ENCODE data around the gene TEX22. TPM values are rescaled to one million over a fixed set of nuclear protein-coding genes. Genes with fewer than 3 reads are reported as not detected.
A peak's percentile ranks its signal among the peaks of the same experiment; 100 is the strongest.

The TEX22 gene
- total RNA-seq, 2 experiments from 2014 or later: 3.4 to 3.7 TPM

DNA sequence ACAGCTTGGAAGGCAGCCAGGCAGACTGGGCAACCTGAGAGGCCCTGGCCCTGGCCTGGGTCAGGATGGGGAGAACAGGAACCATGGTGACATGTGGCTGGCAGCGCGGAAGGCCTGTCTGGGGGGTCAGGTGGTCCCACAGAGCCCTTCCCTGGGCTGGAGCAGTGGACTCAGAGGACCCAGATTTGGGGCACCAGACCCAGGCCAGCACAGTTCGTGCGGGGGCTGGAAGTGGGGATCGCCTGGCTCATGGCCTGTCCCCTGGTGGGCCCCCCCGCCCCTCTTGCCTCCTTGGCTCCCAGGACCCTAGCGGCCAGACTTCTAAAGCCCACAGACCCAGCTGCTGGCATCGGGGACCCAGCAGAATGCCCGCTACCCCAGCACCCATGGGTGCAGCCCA is 42.7 kb downstream of the TEX22 start:
- H3K27ac Mint-ChIP-seq: no peak overlapping the region
- no peaks in the 10 kb centered on the region for H3K9me3 Mint-ChIP-seq (ENCODE audit: low read depth)
- H3K4me1 Mint-ChIP-seq: no peaks in the 10 kb centered on the region
- ATAC-seq (no peak), DNase-seq (no peak)
- H3K36me3 Mint-ChIP-seq: peaks cover 3% of the 10 kb centered on the region
- no peak overlapping the region for H3K4me3 Mint-ChIP-seq
- CTCF ChIA-PET: no interaction called here
- H3K27me3 Mint-ChIP-seq: no peaks in the 10 kb centered on the region

DNA sequence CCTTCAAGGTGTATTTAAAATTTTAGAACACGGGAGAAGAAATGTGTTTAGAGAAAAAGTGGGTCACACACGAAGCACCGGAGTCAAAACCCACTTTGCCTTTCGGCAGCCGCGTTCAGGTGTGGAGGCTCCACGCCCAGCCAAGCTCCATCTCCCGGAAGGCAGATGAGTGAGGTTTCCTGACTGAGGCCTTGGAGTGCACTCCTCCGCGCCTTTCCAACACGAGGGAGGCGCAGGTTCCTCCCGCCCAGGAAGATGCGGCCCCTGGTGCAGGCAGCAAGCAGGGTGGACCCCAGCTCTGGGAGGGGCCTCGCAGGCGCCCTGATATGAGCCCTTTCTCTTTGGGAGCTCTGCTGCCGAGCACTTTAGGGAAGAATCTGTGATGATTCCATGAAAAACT is 43.8 kb downstream of the TEX22 start:
- CTCF ChIA-PET: no interaction called here
- no peaks in the 10 kb centered on the region for H3K27me3 Mint-ChIP-seq
- H3K27ac Mint-ChIP-seq: no peak overlapping the region
- no peak overlapping the region for H3K4me3 Mint-ChIP-seq
- H3K36me3 Mint-ChIP-seq: peaks cover 2% of the 10 kb centered on the region
- H3K4me1 Mint-ChIP-seq: no peaks in the 10 kb centered on the region
- ATAC-seq: no peak
- DNase-seq: no peak
- no peaks in the 10 kb centered on the region for H3K9me3 Mint-ChIP-seq (ENCODE audit: low read depth)

DNA sequence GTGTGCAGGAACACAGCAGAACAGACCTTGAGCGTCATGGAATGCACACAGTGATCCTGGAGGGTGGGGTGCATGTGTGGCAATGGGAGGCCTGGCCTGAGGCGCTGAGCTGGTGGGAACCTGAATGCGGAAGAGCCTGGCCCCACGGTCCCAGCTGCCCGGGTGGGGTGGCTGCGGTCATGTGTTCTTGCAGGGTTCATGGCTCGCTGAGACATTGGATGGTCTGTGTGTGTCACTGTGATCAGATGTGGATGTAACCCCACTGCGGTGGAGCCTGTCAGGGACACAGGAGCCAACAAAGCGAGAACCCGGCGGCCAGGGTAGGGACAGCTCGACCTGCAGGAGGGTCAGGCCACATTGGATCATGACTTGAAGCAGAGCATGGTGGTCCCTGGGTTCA is 44.5 kb downstream of the TEX22 start:
- H3K4me3 Mint-ChIP-seq: no peak overlapping the region
- H3K4me1 Mint-ChIP-seq: no peaks in the 10 kb centered on the region
- ATAC-seq: no peak
- H3K27me3 Mint-ChIP-seq: no peaks in the 10 kb centered on the region
- DNase-seq: no peak
- H3K36me3 Mint-ChIP-seq: peaks cover 2% of the 10 kb centered on the region
- H3K27ac Mint-ChIP-seq: no peak overlapping the region
- H3K9me3 Mint-ChIP-seq (ENCODE audit: low read depth): no peaks in the 10 kb centered on the region
- CTCF ChIA-PET: no interaction called here

DNA sequence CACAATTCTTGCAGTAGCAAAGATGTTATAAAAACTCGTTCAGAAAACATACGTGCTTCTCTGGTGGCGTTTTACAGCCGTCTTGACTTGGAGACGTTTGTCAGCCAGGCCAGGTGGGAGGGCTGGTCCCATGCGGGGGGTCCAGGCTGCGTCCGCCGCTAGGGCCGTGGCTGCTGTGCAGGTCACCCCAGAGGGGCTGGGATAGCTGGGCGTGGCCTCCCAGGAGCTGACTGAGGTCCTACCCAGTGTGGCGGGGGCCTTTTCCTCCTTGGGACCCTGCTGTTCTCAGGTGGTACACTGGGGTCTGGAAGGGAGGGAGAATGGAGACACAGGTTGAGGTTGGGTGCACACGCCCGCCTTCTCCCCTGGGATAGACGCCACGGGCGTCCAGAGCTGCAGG is 46.5 kb downstream of the TEX22 start:
- Mint-ChIP-seq H3K9me3 (ENCODE audit: low read depth) (no peaks in the 10 kb centered on the region), H3K27me3 (no peaks in the 10 kb centered on the region), H3K4me1 (no peaks in the 10 kb centered on the region), H3K36me3 (peaks cover 2% of the 10 kb centered on the region), H3K4me3 (no peak overlapping the region), H3K27ac (no peak overlapping the region)
- no peak for DNase-seq
- CTCF ChIA-PET: no interaction called here
- ATAC-seq: no peak

DNA sequence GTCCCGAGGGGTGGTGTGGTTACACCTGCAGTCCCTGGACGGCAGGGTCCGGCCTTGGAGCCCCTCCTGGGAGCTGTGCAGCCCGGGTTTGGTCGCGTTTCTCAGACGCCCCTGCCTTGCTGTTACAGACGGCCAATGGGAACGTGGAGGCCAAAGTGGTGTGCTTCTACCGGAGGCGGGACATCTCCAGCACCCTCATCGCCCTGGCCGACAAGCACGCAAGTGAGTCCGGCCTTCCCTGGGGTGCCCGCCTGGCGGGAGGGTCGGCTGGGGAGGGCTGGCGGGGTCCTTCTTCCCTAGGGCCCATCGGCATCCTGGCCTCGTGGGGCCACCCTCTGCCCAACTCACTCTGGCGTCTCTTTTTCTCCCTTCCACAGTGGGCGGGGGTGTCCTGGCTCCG is 47.0 kb downstream of the TEX22 start:
- Mint-ChIP-seq H3K9me3 (ENCODE audit: low read depth) (no peaks in the 10 kb centered on the region), H3K4me1 (no peaks in the 10 kb centered on the region), H3K27me3 (no peaks in the 10 kb centered on the region), H3K36me3 (peaks cover 2% of the 10 kb centered on the region), H3K27ac (no peak overlapping the region), H3K4me3 (no peak overlapping the region)
- no peak for ATAC-seq
- no peak for DNase-seq
- CTCF ChIA-PET: no interaction called here

DNA sequence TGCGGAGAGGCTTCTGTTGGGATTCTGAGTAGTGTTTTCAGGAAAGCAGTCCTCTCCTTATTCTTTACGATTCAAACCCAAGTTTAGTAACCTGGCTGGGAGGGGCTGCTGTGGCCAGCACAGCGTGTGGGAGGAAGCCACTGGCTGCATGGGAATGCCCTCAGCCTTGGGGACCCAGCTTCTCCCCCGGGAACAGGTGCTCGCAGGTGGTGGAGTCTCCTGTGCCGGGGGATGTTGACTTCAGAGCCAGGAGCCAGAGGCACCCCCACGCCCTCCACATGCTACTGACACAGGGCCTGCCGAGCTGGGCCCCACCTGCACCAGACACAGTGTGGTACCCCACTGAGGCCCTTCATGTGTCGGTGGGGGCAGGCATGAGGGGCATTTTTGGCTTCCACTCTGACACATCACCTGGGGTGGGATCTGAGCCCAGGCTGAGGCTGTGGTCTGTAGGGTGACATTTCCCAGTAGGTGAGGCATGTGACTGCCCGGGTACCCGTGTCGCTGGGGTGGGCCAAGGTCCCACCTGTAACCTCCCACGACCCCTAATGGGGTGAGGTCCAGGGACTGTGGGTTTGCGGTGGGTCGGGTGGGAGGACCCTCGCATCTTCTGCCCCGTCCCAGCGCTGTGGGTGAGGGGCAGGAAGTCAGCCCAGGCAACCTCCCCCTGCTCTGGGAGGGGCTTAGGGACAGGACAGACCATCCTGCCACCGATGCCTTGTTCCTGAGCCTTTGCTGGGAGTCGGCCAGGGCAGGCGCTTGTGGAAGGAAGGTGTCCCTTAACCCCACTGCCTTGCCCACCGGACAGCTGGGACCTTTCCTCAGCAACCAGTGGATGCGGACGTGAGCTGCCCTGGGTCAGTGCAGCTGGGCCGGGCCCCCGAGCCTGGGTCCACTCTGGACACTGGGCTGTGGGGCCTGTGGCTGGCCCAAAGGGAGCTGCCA is 47.8 kb downstream of the TEX22 start:
- no peak overlapping the region for H3K27ac Mint-ChIP-seq
- DNase-seq: no peak
- no peak overlapping the region for H3K4me3 Mint-ChIP-seq
- no peaks in the 10 kb centered on the region for H3K4me1 Mint-ChIP-seq
- no peaks in the 10 kb centered on the region for H3K27me3 Mint-ChIP-seq
- H3K36me3 Mint-ChIP-seq: peaks cover 2% of the 10 kb centered on the region
- CTCF ChIA-PET: no interaction called here
- ATAC-seq: no peak
- no peaks in the 10 kb centered on the region for H3K9me3 Mint-ChIP-seq (ENCODE audit: low read depth)

DNA sequence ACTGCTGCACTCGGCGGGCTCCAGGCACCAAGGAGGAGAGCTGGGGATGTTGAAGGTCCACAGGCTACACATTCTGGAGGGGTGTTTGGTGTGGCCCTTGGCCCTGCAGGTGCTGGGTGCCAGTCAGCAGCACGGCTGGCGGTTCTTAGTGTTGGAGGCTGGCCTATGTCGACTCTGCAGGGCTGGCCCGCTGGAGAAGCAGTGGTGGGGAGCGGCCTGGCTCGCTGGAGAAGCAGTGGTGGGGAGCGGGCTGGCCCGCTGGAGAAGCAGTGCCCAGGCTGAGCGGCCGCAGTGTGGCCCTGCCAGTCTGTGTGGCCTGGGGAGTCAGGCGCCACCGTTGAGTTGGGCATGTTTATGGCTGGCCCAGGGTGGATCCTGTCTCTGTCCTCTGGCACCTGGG is 48.6 kb downstream of the TEX22 start:
- H3K4me1 Mint-ChIP-seq: no peaks in the 10 kb centered on the region
- CTCF ChIA-PET: no interaction called here
- H3K27ac Mint-ChIP-seq: no peak overlapping the region
- H3K36me3 Mint-ChIP-seq: peaks cover under 1% of the 10 kb centered on the region
- no peaks in the 10 kb centered on the region for H3K9me3 Mint-ChIP-seq (ENCODE audit: low read depth)
- ATAC-seq: no peak
- no peaks in the 10 kb centered on the region for H3K27me3 Mint-ChIP-seq
- H3K4me3 Mint-ChIP-seq: no peak overlapping the region
- DNase-seq: no peak

DNA sequence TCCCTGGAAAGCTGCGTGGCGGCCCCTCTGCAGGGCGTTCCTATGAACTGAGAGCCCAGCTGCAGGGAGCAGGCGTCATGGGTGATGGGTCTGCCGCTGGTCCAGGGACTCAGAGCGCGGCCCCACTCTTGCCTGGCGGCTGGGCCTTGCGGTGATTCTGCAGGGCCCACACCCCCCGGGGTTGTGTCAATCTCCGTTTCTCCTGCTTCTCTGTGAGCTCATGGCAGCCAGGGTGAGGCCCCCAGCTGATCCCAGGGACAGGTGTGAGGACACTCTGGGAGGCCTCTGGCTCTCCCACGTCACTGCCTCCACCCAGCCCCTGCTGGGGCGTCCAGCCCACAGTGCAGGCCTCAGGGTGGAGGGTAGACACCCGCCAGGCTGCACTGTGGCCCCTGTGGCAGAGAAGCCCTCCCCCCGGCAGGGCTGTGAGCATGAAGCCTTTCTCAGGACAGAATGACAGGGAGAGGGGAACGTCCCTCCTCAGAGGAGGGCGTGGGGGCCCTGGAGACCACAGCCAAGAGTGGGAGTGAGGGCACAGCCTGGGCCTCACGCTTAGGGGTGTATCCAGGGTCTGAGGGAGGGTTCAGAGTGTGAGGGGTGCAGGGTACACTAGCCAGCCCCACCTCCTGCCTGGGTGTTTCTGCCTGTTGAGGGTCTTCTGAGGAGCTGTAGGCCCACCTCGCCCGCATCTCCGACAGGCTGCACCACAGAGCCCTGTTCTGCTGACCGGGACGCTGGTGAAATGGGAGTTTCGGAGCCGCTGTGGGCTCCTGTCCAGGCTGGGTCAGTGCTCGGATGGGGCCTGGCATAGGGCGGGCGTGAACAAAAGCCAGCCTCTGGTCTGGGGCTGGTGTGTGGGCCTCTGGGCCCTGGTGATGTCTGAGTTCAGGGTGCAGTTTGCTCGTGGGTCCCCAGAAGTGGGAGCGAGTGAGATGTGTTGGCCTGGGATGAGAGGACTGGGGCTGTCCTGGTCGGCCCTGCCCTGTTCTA is 49.6 kb downstream of the TEX22 start:
- Mint-ChIP-seq H3K9me3 (ENCODE audit: low read depth) (no peaks in the 10 kb centered on the region), H3K4me1 (no peaks in the 10 kb centered on the region), H3K4me3 (no peak overlapping the region), H3K27me3 (no peaks in the 10 kb centered on the region), H3K27ac (no peak overlapping the region), H3K36me3 (peaks cover 2% of the 10 kb centered on the region)
- ATAC-seq (no peak), DNase-seq (no peak)
- CTCF ChIA-PET: interaction anchor here (0.6 to 1.7 kb wide), 13 partner anchors 12 to 77 kb away, joined by 3 to 9 read pairs (median 4); partner anchors contain the start of gene CRIP1

DNA sequence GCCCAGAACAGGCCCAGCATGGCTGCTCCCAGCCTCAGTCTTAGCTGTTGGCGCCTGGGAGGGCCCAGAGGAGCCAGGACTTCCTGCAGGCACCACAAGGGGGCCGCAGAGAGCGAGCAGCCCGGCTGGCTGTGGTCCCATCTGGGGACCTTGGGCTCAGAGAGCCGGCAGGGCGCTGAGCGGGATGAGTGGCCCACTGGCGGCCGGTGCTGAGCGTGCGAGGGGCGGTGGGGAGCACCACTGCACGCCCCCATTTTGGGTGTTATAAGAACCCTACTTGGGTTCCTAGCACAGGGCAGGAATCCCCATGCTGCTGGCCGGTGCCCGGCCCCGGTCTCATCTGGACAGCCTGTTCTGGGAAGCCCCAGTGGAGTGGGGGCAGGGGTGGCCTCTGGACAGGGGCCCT is 50.4 kb downstream of the TEX22 start:
- Mint-ChIP-seq H3K4me3 (no peak overlapping the region), H3K36me3 (peaks cover 2% of the 10 kb centered on the region), H3K4me1 (no peaks in the 10 kb centered on the region), H3K27me3 (no peaks in the 10 kb centered on the region), H3K9me3 (ENCODE audit: low read depth) (no peaks in the 10 kb centered on the region), H3K27ac (no peak overlapping the region)
- ATAC-seq (peak; percentile 93), DNase-seq (peak; percentile 66)
- CTCF ChIA-PET: interaction anchor here (0.7 to 1.7 kb wide), 12 partner anchors 13 to 78 kb away, joined by 3 to 9 read pairs (median 4); partner anchors contain the start of gene CRIP1

DNA sequence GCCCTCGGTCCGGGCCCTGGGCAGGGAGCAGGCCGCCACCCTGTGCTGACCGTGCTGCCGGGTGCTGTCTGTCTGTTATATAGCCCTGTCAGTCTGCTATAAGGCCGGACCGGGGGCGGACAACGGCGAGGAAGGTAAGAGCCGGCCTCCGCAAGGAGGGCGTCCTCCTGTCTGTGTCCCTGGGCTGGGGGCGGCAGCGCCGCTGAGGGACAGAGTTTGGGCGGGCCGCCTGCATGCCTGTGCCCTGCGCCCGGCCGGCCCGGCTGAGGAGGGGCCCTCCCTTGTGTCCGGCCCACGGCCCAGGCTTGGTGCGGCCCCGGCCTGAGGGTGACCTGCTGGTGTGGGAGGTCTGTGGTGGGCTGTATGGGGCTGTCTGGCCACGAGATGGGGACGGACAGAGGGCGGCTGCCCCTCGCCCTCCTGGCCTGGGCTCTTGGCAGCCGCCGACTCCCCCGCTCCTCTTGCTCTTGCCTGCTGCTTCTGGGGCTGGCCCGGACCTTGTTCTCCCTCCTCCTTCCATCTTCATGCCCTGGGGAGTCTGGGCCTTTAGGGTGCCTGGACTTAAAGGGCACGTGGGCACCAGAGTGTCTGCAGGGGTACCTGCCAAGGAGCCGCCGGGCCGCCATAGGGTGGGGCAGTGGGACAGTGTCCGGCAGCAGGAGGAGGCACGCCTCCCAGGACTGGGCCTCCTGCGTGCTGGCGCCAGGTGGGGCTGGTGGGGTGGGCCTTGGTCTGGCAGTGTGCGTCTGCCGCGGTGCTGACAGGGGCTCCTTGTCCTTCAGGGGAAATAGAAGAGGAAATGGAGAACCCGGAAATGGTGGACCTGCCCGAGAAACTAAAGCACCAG is 51.2 kb downstream of the TEX22 start:
- CTCF ChIA-PET: interaction anchor here (1.8 kb wide), 1 partner anchor 40 kb away, joined by 6 read pairs; no protein-coding TSS in a partner anchor
- H3K4me1 Mint-ChIP-seq: no peaks in the 10 kb centered on the region
- no peak overlapping the region for H3K4me3 Mint-ChIP-seq
- no peaks in the 10 kb centered on the region for H3K27me3 Mint-ChIP-seq
- no peaks in the 10 kb centered on the region for H3K9me3 Mint-ChIP-seq (ENCODE audit: low read depth)
- H3K27ac Mint-ChIP-seq: no peak overlapping the region
- H3K36me3 Mint-ChIP-seq: peaks cover 2% of the 10 kb centered on the region
- DNase-seq (no peak), ATAC-seq (no peak)

DNA sequence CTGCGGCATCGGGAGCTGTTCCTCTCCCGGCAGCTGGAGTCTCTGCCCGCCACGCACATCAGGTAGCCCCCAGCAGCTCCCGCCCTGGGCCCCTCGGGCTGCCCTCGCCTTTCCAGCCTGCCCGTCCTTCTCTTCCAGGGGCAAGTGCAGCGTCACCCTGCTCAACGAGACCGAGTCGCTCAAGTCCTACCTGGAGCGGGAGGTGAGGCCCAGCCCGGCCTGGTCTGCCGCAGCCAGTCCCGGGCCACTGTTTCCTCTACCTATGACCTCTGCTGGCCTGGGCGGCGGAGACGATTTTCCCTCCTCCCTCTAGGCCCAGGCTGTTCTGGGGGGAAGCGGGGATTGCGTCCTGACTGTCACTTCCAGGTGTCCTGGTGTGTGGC is 51.8 kb downstream of the TEX22 start:
- Mint-ChIP-seq H3K27me3 (no peaks in the 10 kb centered on the region), H3K27ac (no peak overlapping the region), H3K4me1 (no peaks in the 10 kb centered on the region), H3K36me3 (peaks cover 2% of the 10 kb centered on the region), H3K4me3 (no peak overlapping the region), H3K9me3 (ENCODE audit: low read depth) (no peaks in the 10 kb centered on the region)
- no peak for ATAC-seq
- no peak for DNase-seq
- CTCF ChIA-PET: interaction anchor here (1.8 kb wide), 1 partner anchor 40 kb away, joined by 6 read pairs; no protein-coding TSS in a partner anchor

DNA sequence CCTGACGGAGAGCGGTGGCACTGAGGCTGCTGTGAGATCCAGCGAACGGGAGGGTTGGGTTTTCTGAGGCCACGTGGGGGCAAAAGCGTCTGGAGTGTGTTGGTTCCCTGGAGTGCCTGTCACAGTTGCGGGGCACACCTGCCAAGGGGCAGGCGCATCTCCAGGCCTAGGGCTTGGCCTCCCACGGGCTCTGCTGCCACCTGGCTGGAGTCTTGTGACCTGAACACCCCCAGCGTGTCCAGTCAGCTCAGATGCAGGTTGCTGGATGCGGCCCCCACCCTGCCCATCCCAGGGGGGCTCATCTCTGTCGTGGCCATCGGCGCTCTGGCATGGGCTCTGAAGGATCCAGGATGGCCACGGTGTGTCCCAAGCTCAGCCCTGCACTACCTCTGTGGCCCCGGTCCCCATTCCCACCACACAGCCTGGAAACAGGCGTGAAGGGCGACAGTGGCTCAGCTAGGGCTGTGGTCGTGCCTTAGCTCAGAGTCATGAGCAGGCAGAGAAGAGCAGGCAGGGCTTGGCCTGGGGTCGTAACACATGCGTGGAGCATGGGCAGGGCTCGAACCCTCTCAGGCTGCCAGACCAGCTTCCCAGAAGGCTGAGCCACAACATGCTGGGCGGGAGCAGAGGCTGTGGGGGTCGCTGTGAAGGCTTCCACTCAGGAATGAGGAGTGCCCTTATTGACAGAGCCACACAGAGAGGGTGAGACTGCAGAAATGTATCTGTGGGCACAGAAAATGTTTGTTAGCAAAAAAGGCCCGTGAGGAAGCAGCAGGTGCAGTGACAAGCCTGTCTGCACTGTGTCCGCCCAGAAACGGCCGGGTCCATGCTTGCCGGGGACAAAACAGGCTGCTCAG is 52.8 kb downstream of the TEX22 start:
- Mint-ChIP-seq H3K9me3 (ENCODE audit: low read depth) (no peaks in the 10 kb centered on the region), H3K4me1 (no peaks in the 10 kb centered on the region), H3K36me3 (peaks cover 6% of the 10 kb centered on the region), H3K27ac (no peak overlapping the region), H3K27me3 (no peaks in the 10 kb centered on the region), H3K4me3 (no peak overlapping the region)
- DNase-seq: no peak
- CTCF ChIA-PET: interaction anchor here (1.8 kb wide), 1 partner anchor 39 kb away, joined by 6 read pairs; no protein-coding TSS in a partner anchor
- no peak for ATAC-seq

All from activated CD8-positive, alpha-beta memory T cell treated with anti-CD3 and anti-CD28 coated beads, Interleukin-2, amount 10 ng/mL, durations not matched to agents 7 days and 5 days (primary cell).